Measurements from ENCODE around the gene ARHGAP6.
"Not testable (repeated sequence)": the region's sequence is repeated elsewhere in the genome, so short reads cannot be mapped to it uniquely, and the experiment has no call there.

Gene ARHGAP6

GRCh38 chrX:11525685-11526084 is 140.0 kb downstream of the ARHGAP6 start:
- DNase-seq (ENCODE audit: low read depth in 2 of 2): no peak

- not testable (repeated sequence) for DNase-seq (ENCODE audit: low read depth in 2 of 2)
Measured at GRCh38 chrX:11519234-11519633, 146.5 kb downstream of the ARHGAP6 start.

- no peak for DNase-seq (ENCODE audit: low read depth in 2 of 2)
Measured at GRCh38 chrX:11509786-11510185, 155.9 kb downstream of the ARHGAP6 start.

GRCh38 chrX:11504234-11504633 is 161.5 kb downstream of the ARHGAP6 start:
- DNase-seq (ENCODE audit: low read depth in 2 of 2): no peak

- no peak for DNase-seq (ENCODE audit: low read depth in 2 of 2)
Measured at GRCh38 chrX:11499076-11500044, 166.4 kb downstream of the ARHGAP6 start.

- not testable (repeated sequence) for DNase-seq (ENCODE audit: low read depth in 2 of 2)
Measured at GRCh38 chrX:11491375-11491774, 174.3 kb downstream of the ARHGAP6 start.

- no peak for DNase-seq (ENCODE audit: low read depth in 2 of 2)
Measured at GRCh38 chrX:11484290-11484689, 181.4 kb downstream of the ARHGAP6 start.

GRCh38 chrX:11481035-11481434 is 184.7 kb downstream of the ARHGAP6 start:
- DNase-seq (ENCODE audit: low read depth in 2 of 2): no peak

- no peak for DNase-seq (ENCODE audit: low read depth in 2 of 2)
Measured at GRCh38 chrX:11480626-11481025, 185.1 kb downstream of the ARHGAP6 start.

- DNase-seq (ENCODE audit: low read depth in 2 of 2): no peak
Measured at GRCh38 chrX:11478911-11479310, 186.8 kb downstream of the ARHGAP6 start.

- no peak for DNase-seq (ENCODE audit: low read depth in 2 of 2)
Measured at GRCh38 chrX:11478026-11478425, 187.7 kb downstream of the ARHGAP6 start.

GRCh38 chrX:11474576-11474975 is 191.1 kb downstream of the ARHGAP6 start:
- DNase-seq (ENCODE audit: low read depth in 2 of 2): no peak

GRCh38 chrX:11474021-11474420 is 191.7 kb downstream of the ARHGAP6 start:
- no peak for DNase-seq (ENCODE audit: low read depth in 2 of 2)

- DNase-seq (ENCODE audit: low read depth in 2 of 2): no peak
Measured at GRCh38 chrX:11472879-11473278, 192.8 kb downstream of the ARHGAP6 start.

GRCh38 chrX:11472381-11472780 is 193.3 kb downstream of the ARHGAP6 start:
- DNase-seq (ENCODE audit: low read depth in 2 of 2): no peak

- no peak for DNase-seq (ENCODE audit: low read depth in 2 of 2)
Measured at GRCh38 chrX:11470250-11470974, 195.3 kb downstream of the ARHGAP6 start.

GRCh38 chrX:11465648-11466411 is 199.9 kb downstream of the ARHGAP6 start:
- DNase-seq (ENCODE audit: low read depth in 2 of 2): no peak

GRCh38 chrX:11464836-11465463 is 200.8 kb downstream of the ARHGAP6 start:
- DNase-seq (ENCODE audit: low read depth in 2 of 2): no peak

- no peak for DNase-seq (ENCODE audit: low read depth in 2 of 2)
Measured at GRCh38 chrX:11464380-11464779, 201.3 kb downstream of the ARHGAP6 start.

GRCh38 chrX:11462648-11463047 is 203.1 kb downstream of the ARHGAP6 start:
- no peak for DNase-seq (ENCODE audit: low read depth in 2 of 2)

- DNase-seq (ENCODE audit: low read depth in 2 of 2): no peak
Measured at GRCh38 chrX:11462136-11462535, 203.6 kb downstream of the ARHGAP6 start.
